HG03457 (cell line): ENCODE measurements around the gene MBLAC2.

Experiments
- ATAC-seq: cut with Tn5 transposase; IDR thresholded peaks from one replicate; pipeline ENCODE4 v1.9.1; 2021; ENCODE audit warnings: moderate number of reproducible peaks; ENCODE audit not compliant: unreplicated experiment

MBLAC2 gene

GRCh38 chr5:90474235-90475107, at the start of gene MBLAC2, which contains the start of gene POLR3G:
Gene MBLAC2 (minus strand): TSS chr5:90474771. CDS start chr5:90474292, 479 bp downstream.
Gene POLR3G (plus strand): TSS chr5:90474864. CDS start chr5:90485568, 10,704 bp downstream.
- ATAC-seq: peak; percentile 86

- ATAC-seq: no peak
Observed at GRCh38 chr5:90519081-90519480, 44.5 kb upstream of the MBLAC2 start.

GRCh38 chr5:90518661-90519060, 44.1 kb upstream of the MBLAC2 start:
- no peak for ATAC-seq

DNA sequence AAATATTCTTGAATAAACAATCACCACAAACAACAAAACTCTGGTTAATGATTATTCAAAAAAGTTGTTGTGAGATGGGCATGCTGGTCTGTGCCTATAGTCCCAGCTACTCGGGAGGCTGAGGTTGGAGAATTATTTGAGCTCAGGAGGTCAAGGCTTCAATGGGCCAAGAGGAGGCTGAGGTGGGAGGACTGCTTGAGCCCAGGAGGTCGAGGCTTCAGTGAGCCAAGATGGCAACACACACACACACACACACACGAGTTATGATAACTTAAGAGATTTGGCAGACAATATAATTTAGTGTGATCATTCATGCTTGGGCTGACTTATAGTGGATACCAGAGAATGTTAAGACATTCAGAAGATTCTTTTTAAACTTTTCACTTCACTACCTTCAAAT, 39.9 kb upstream of the MBLAC2 start:
- ATAC-seq: no peak

DNA sequence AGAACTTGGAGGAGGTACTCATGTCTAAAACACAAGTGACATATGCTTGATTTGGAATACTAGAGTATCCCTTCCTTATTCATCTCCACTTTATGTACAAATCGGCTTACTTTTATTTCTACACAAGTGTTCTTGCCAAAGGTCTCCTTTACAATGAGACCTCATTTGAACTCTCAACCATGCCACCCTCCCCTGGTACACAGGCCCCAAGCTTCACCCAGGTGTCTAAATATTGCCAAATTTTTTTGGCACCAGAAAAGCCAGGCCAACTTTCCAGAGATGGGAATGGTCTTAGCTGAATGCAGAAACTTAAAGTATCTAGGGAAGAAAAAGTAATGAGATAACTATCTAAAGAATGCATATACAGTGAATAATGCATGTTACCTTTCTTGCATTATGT, 35.9 kb upstream of the MBLAC2 start:
- no peak for ATAC-seq

DNA sequence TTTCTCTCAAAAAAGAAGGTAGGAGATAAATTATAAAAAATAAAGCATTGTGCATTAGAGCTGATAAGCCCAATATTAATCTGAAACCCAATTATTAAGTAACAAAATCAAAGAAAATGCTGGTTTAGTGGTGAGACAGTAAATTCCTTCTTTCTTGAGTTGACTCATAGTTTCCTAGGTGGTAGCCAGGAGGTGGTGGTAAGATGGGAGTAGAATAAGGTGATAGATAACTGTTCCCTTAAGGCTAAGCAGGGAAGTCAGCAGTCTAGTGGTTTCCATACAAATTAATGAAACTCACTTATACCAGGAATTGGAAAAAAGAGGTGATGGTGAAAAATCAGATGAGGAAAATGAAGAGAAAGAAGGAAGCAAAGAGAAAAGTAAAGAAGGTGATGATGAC, 31.6 kb upstream of the MBLAC2 start:
- no peak for ATAC-seq

- ATAC-seq: no peak
Observed at GRCh38 chr5:90504743-90505142, 30.2 kb upstream of the MBLAC2 start.

DNA sequence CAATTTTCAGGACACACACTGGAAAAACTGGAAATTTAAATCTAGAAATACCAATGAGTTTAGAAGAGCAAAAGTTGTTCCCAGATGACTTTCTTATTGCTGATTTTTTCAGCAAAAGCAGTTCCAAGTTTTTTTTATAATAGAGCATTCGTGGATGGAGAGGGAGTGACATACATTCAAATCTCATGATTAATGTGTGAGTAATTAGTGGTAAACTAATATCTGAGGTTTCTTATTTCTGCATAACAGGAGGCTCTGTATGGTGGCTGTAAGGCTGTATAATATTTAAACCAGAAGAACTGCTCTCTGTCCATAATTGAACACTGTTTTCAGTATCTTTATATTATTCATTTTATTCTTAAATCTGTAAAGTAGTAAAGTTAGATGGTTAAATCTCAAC, 29.0 kb upstream of the MBLAC2 start:
- no peak for ATAC-seq

GRCh38 chr5:90495146-90495545, 20.6 kb upstream of the MBLAC2 start:
- no peak for ATAC-seq

- no peak for ATAC-seq
Observed at GRCh38 chr5:90494043-90494442, 19.5 kb upstream of the MBLAC2 start.

DNA sequence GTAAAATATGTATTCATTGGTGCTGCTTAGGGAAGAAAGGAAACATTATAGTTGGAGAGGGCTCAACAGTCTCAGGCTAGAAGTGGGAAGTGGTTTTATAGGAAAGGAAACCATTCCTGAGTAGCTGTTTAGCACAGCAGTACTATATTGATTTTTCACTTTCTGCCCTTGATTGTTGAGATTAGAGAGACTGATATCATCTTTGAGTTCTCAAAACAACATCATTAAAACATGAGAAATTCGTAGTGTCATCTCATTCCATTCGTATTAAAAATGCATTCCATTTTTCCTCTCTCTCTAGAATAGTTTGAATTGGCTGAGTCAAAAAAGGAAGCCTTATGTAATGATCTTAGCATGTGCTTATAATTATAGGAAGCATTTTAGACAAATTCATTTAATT, 14.2 kb upstream of the MBLAC2 start:
- no peak for ATAC-seq

GRCh38 chr5:90484540-90484939, 10.0 kb upstream of the MBLAC2 start:
- no peak for ATAC-seq

DNA sequence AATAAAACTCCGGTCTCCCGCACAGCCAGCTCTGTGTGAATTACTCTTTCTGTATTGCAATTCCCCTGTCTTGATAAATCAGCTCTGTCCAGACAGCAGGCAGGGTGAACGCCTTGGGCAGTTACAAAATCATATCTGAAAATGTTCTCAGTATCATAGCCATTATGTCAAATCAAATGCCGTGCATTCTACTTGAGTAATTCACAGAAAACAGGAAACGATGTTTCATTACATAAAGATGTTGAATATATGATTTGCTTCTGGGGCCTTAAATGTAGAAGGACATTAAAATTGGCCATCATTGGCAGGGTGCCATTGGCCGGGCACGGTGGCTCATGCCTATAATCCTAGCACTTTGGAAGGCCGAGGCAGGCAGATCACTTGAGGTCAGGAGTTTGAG, 8.6 kb upstream of the MBLAC2 start:
- no peak for ATAC-seq

- no peak for ATAC-seq
Observed at GRCh38 chr5:90480699-90481098, 6.1 kb upstream of the MBLAC2 start.

DNA sequence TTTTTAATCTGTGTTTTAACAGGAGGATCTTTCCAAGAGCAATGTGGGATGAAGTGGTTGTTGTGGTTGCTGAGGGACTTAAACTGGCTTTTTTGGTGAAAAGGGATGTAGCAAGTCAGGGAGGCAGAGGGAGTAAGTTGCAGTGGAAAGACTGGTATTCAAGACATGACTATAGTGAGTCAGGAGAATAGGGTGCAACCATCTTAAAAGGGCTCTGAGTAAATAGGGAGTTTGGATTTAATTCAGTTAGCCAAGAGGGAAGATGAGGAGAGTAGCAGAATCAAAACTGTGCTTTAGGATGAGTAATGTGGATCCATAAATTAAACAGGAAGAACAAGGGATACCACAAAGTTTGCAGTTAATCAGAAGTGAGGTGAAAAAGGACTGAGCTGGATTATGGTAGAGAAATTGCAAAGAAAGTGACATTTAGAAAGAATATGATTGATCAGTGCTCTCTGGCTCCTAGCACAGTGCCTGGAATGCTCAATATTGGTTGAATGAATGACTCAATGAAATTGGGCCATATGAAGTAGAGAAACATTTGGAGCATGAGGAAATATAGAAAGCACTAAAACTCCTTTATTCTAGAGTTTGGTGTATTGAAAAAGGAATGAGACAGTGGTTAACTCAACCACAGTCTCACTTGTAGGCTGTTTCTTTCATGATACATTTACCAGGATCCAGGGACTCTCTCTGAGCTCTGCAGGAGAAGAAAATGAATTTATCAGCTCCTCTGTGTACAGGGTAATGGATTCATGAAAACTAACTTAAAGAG, 5.2 kb upstream of the MBLAC2 start:
- ATAC-seq: no peak

DNA sequence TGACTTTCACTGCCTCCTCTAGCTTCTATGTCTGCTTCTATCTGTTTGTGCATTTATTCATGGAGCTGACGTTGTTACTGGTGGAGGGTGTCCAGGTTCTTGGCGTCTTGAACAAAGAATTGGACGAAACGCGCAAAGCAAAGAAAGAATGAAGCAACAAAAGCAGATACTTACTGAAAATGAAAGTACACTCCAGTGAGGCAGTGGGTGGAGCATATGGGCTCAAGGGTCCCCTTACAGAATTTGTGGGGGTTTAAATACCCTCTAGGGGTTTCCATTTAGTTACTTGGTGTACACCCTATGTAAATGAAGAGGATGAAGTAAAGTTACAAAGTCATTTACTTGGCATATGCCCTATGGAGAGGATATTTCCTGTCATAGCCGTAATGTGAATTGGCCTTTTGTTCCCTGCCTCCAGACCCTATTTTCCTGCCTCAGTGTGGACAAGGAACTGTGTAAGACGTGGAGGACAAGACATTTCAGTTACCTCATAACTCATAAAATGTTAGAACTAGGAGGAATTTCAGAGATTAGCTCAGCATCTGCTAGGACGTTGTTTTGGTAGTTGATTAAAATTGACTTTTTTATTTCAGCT, 3.1 kb upstream of the MBLAC2 start:
- ATAC-seq: no peak

DNA sequence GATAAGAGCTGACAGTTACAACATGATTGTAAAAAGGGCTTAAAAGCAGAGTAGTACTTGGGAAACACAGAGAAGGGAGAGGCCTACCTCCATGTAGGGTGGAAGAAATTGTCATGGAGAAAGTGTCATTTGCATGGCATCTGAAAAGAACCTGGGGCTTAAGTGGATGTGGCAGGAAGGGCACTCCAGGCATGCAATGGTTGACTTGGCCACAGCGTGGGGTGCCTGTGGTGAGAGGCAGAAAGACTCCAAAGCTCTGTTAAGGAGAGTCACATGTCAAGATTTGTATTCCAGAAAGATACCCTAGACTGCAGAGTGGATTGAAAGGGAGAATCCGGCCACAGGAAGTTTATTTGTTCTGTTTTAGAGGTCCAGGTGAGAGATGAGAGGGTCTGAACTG, 2.5 kb upstream of the MBLAC2 start:
- no peak for ATAC-seq

DNA sequence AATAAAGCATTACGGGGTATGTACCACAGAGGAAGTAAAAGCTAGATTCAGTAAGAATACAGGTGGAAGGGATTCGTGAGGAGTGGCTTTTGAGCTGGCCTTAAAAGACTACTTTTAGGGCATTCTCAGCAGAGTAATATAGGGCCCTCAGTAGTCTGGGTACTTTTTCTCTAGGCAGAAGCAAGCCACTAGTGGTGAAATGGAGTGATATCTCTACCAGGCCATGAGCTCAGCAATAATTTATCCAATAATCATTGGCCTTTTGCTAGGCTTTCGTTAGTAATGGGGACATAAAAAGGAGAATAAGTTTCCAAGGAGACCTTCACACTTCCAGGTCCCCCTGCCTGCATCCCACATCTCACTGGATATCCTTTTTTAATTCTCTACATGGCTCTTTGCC, 1.8 kb upstream of the MBLAC2 start:
- ATAC-seq: no peak

GRCh38 chr5:90475436-90475980, 937 bp upstream of the MBLAC2 start:
- no peak for ATAC-seq

- peak; percentile 11 for ATAC-seq
Observed at GRCh38 chr5:90473396-90474234, 956 bp downstream of the MBLAC2 start.
